Anterior cingulate cortex (tissue), 58 donors: ENCODE data around the gene NCF4.

ENCODE experiments used
- DNase-seq, 58 donors: peaks; one replicate each; lab custom pipeline; 2025; lab: John Stamatoyannopoulos, UW

Gene NCF4

GRCh38 chr22:36863979-36864378 is 3.2 kb downstream of the NCF4 start:
- no peak for DNase-seq

GRCh38 chr22:36864454-36865215 is 3.8 kb downstream of the NCF4 start:
- no peak for DNase-seq

GRCh38 chr22:36865346-36865745 is 4.5 kb downstream of the NCF4 start:
- DNase-seq = no peak

- DNase-seq = no peak
Measured at GRCh38 chr22:36867695-36868094, 6.9 kb downstream of the NCF4 start.

GRCh38 chr22:36868546-36869181 is 7.9 kb downstream of the NCF4 start:
- no peak for DNase-seq

- DNase-seq = no peak
Measured at GRCh38 chr22:36870250-36870649, 9.4 kb downstream of the NCF4 start.

GRCh38 chr22:36871669-36872081 is 10.9 kb downstream of the NCF4 start:
- DNase-seq = no peak

- DNase-seq = no peak
Measured at GRCh38 chr22:36872084-36872483, 11.3 kb downstream of the NCF4 start.

GRCh38 chr22:36872866-36873498 is 12.2 kb downstream of the NCF4 start:
- no peak for DNase-seq

GRCh38 chr22:36873614-36874308 is 13.0 kb downstream of the NCF4 start:
- DNase-seq = peak in 14 of 58 donors; percentile 3 to 41 (median 8)

GRCh38 chr22:36874309-36874696 is 13.5 kb downstream of the NCF4 start:
- no peak for DNase-seq

- DNase-seq = no peak
Measured at GRCh38 chr22:36874736-36875135, 13.9 kb downstream of the NCF4 start.

GRCh38 chr22:36875741-36876140 is 14.9 kb downstream of the NCF4 start:
- no peak for DNase-seq

- DNase-seq = no peak
Measured at GRCh38 chr22:36879775-36880174, 19.0 kb downstream of the NCF4 start.

- no peak for DNase-seq
Measured at GRCh38 chr22:36881504-36882245, 20.9 kb downstream of the NCF4 start.

GRCh38 chr22:36884349-36885158 is 23.7 kb downstream of the NCF4 start:
- DNase-seq = no peak

- DNase-seq = no peak
Measured at GRCh38 chr22:36885474-36885873, 24.7 kb downstream of the NCF4 start.

GRCh38 chr22:36886016-36886415 is 25.2 kb downstream of the NCF4 start:
- no peak for DNase-seq

GRCh38 chr22:36887162-36887561 is 26.4 kb downstream of the NCF4 start:
- DNase-seq = no peak

GRCh38 chr22:36891646-36892045 is 30.8 kb downstream of the NCF4 start:
- DNase-seq = no peak
